Aorta (tissue), 5 donors: ENCODE data around the gene CATSPERD. TPM values are rescaled to one million over a fixed set of nuclear protein-coding genes. Genes with fewer than 3 reads are reported as not detected.
"Not testable (repeated sequence)": the region's sequence is repeated elsewhere in the genome, so short reads cannot be mapped to it uniquely, and the experiment has no call there.

Experiments
- ATAC-seq: fragments of 200-7000 bp; cut with Tn5 transposase; one replicate; pipeline ENCODE4 v1.9.1; 2022; ENCODE audit warnings: moderate library complexity; ENCODE audit not compliant: low FRiP score
- DNase-seq, 2 donors: peaks; one replicate each; pipeline ENCODE4 v3.0.0-alpha.2; 2020
- H3K27ac ChIP-seq, 2 donors: one replicate each; pipeline ENCODE4 v1.5.1; 2013; ENCODE audit warnings: low read length in 2 of 2, mild to moderate bottlenecking in 2 of 2, moderate library complexity in 2 of 2, control low read depth in 1 of 2, inconsistent platforms in 1 of 2, low read depth in 1 of 2
- H3K27me3 ChIP-seq, 2 donors: one replicate each; pipeline ENCODE4 v1.6.1; 2013; ENCODE audit warnings: control low read depth in 1 of 2, low read length in 1 of 2, mild to moderate bottlenecking in 1 of 2, moderate library complexity in 1 of 2; ENCODE audit not compliant: insufficient read depth in 2 of 2, control insufficient read depth in 1 of 2
- H3K36me3 ChIP-seq, 2 donors: one replicate each; pipeline ENCODE4 v1.6.1; 2013; ENCODE audit warnings: control low read depth in 1 of 2, low read length in 1 of 2, mild to moderate bottlenecking in 1 of 2; ENCODE audit not compliant: insufficient read depth in 2 of 2, control insufficient read depth in 1 of 2
- H3K4me1 ChIP-seq, 2 donors: one replicate each; pipeline ENCODE4 v1.6.1; 2013; ENCODE audit warnings: low read length in 2 of 2, control low read depth in 1 of 2, mild to moderate bottlenecking in 1 of 2, moderate library complexity in 1 of 2; ENCODE audit not compliant: insufficient read depth in 2 of 2, control insufficient read depth in 1 of 2
- H3K4me3 ChIP-seq, 2 donors: one replicate each; pipeline ENCODE4 v1.5.1; 2013; ENCODE audit warnings: low read length in 2 of 2, control low read depth in 1 of 2, mild to moderate bottlenecking in 1 of 2
- H3K9me3 ChIP-seq: one replicate; pipeline ENCODE4 v1.6.1; 2013; ENCODE audit warnings: mild to moderate bottlenecking, low read length; ENCODE audit not compliant: control insufficient read depth
- WGBS, 2 donors: extraction: QIAGEN DNeasy Blood & Tissue Kit; methylation state at CpG; one replicate each; pipeline ENCODE4 v1.1.7; 2013; 5-methylcytosine and 5-hydroxymethylcytosine counted together
- intact Hi-C, 2 donors: fragments of 100-400 bp; cut with DNase I; formaldehyde crosslinking; loops; one replicate each; pipeline versions ENCODE4 v1.14.2 to v1.15.0; 2022
- polyA plus RNA-seq, 2 donors: library from polyadenylated mRNA; stranded (reverse); fragments of 200-250 nt; gene quantifications; one replicate each; pipeline ENCODE4 v1.2.3, GENCODE V29; 2013
- total RNA-seq, 2 donors: library from RNA; stranded (reverse); fragmentation: NEBNext Ultra II Directional; extraction: Animal tissue kit (Norgen Biotek cat#: 25700); gene quantifications; one replicate each; pipeline ENCODE4 v1.2.1, GENCODE V29; 2021
- donor health status: healthy with polysubstance abuse.
- donor health status: Bipolar disorder and iron deficiency.
- donor health status: DM: no; HTN: no; CAD: no.
- donor health status: DM: no; HTN: no; CAD: no.
- donor health status: DM: yes; HTN: yes; CAD: no.

The CATSPERD gene
- total and polyA plus RNA-seq, 4 donors, result not detected

DNA sequence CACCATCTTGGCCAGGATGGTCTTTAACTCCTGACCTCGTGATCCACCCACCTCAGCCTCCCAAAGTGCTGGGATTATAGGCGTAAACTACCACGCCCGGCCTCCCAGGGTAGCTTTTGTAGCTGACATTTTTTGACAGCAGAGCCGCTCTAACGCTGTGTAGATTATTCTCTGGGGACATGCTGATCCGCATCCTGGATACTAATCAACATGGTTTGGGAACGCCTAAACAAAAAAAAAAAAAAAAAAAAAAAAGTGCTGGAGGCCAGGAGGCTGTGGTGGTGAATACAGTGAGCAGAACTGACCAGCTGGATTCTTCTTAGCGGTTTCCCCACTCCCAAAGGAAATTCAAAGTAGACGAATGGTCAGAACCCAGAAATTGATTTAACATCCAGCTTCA lies 5.6 kb upstream of the CATSPERD start:
- no peak overlapping the region for H3K4me3 ChIP-seq
- ATAC-seq, result no peak
- H3K4me1 ChIP-seq, result peaks cover 0 to 6% of the 10 kb centered on the region in 2 donors
- H3K36me3 ChIP-seq, result peaks cover 0 to 7% of the 10 kb centered on the region in 2 donors
- H3K27ac ChIP-seq, result no peak overlapping the region
- 92 to 93% methylated on average over 10 of the region's 10 CpGs for WGBS, 2 donors
- H3K9me3 ChIP-seq, result no peaks in the 10 kb centered on the region
- intact Hi-C loops, result no loop called here
- no peak for DNase-seq
- H3K27me3 ChIP-seq, result no peaks in the 10 kb centered on the region

DNA sequence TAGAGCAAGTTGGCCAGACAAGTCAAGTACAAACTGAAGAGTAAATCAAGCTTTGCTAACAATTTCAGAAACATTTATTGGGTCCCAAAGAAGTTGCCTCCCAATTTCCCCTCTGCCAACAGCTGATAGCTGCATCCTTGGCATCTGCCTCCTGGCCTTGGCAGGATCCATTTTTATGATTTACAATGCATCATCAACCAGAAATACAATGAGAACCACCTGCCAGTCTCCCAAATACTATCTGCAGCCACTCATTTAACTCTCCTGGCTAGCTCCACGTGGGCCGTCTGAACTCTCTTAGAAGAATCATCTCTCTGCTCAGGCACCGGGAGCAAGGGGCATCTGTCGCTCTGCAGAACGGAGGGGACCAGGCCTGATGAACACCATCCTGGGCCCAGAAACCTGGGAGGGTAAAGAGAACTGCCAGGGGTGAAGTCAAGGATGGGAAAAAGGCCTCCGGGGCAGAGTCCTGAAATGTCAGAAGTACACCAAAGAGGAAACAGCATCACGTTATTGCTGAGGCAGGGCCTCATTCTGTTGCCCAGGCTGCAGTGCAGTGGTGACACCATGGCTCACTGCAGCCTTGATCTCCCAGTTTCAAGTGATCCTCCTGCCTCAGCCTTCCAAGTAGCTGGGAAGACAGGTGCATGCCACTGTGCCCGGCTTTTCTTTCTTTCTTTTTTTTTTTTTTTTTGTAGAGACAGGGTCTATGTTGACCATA lies 3.1 kb upstream of the CATSPERD start:
- no peak for DNase-seq
- Histone ChIP-seq H3K27ac (no peak overlapping the region), H3K4me3 (no peak overlapping the region), H3K27me3 (no peaks in the 10 kb centered on the region), H3K4me1 (peaks cover 0 to 6% of the 10 kb centered on the region in 2 donors), H3K36me3 (peaks cover 0 to 2% of the 10 kb centered on the region in 2 donors), H3K9me3 (no peaks in the 10 kb centered on the region)
- intact Hi-C loops, result no loop called here
- WGBS, 2 donors, result 83 to 85% methylated on average over 8 of the region's 8 CpGs
- ATAC-seq, result no peak

DNA sequence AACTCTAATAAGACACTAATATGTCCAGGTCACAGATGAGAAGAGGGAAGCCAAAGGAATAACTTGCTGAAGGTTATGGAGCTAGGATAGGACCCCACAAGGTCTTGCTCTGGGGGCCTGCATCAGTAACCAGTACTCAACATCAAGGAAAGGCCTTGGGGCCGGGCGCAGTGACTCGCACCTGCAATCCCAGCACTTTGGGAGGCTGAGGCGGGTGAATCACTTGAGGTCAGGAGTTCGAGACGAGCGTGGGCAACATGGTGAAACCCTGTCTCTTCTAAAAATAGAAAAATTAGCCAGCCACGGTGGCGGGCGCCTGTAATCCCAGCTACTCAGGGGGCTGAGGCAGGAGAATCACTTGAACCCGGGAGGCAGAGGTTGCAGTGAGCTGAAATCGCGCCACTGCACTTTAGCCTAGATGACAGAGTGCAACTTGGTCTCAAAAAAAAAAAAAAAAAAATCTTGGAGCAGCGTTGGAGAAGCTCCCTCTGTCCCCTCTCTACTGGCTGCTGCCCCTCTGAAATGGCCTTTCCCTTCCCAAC lies 2.3 kb upstream of the CATSPERD start:
- DNase-seq (no peak), ATAC-seq (no peak)
- 73 to 75% methylated on average over 14 of the region's 14 CpGs for WGBS, 2 donors
- H3K27ac ChIP-seq, result no peak overlapping the region
- no peaks in the 10 kb centered on the region for H3K27me3 ChIP-seq
- H3K9me3 ChIP-seq, result no peaks in the 10 kb centered on the region
- no peak overlapping the region for H3K4me3 ChIP-seq
- intact Hi-C loops, result no loop called here
- H3K36me3 ChIP-seq, result no peaks in the 10 kb centered on the region
- peaks cover 0 to 6% of the 10 kb centered on the region in 2 donors for H3K4me1 ChIP-seq

DNA sequence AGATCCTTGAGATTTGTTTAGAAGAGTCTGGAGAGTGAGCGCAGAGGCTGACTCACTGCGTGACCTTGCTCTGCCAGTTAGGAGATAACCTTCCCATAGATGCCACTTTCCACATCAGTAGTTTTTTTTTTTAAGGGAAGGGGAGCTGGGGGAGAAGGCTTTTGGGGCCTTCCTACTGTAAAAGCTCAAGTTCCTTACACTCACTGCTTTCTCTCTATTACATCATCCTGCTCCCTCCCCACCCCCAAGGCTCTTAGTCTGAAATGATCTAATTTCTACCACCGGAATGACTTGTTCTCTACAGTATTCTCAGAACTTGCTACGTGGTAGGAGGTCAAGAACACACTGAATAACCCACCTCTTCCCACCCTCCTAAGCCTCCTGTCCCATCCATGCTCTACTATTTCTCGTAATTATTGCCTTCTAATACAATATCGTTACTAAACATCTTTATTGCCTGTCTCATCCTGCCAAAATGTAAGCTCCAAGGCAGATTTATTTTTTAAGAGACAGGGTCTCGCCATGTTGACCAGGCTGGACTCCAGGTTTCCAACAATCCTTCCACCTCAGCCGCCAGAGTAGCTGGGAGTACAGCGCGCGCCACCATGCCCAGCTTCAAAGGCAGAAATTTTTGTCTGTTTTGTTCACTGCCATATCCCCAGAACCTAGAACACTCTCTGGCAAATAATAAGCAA lies 1.7 kb upstream of the CATSPERD start:
- Histone ChIP-seq H3K27ac (no peak overlapping the region), H3K9me3 (no peaks in the 10 kb centered on the region), H3K36me3 (no peaks in the 10 kb centered on the region), H3K4me1 (peaks cover 0 to 6% of the 10 kb centered on the region in 2 donors), H3K27me3 (no peaks in the 10 kb centered on the region), H3K4me3 (peak overlapping the region in 1 of 2 donors; percentile 97)
- ATAC-seq, result no peak
- intact Hi-C loops, result no loop called here
- DNase-seq, result no peak
- 28% methylated on average over 11 of the region's 11 CpGs for WGBS, 2 donors

DNA sequence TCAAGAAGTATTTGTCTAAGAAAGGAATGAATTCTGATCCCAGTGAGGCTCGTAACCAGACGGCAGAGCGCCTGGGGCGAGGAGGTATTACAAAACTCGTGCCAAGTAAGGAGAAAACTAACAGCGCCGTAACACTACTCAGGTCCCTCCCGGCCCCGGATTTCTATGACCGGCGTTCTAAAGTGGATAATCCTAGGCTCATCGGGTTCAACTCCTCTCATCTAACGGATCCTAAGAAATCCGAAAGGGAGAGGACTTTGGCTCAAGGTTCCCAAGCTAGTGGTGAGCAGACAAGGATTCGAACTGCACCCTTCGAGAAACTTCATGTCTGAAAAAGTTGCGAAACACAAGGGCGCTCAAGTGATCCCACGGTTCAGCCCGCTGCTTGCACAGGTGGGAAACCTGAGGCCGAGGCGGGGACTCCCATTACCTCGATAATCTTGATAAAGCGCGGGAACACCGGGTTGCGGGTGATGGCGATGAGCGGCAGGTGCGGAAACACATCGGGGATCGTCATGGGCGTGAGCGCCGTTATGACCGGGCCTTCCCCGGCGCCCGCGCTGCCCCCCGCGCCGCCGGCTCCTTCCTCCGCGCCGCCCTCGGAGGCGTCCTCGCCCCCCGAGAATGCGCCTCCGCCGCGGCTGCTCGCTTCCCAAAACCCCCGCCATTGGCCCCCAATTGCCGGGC lies 1.0 kb upstream of the CATSPERD start:
- WGBS, 2 donors, result 1% methylated on average over 46 to 58 of the region's 58 CpGs
- no peaks in the 10 kb centered on the region for H3K27me3 ChIP-seq
- DNase-seq, result peak in 1 of 2 donors; percentile 57
- H3K27ac ChIP-seq, result peak overlapping the region; percentile 62 to 77
- ATAC-seq, result no peak
- H3K9me3 ChIP-seq, result no peaks in the 10 kb centered on the region
- no peaks in the 10 kb centered on the region for H3K36me3 ChIP-seq
- intact Hi-C loops, result no loop called here
- H3K4me3 ChIP-seq, result peak overlapping the region; percentile 67 to 97
- H3K4me1 ChIP-seq, result peaks cover 0 to 6% of the 10 kb centered on the region in 2 donors

DNA sequence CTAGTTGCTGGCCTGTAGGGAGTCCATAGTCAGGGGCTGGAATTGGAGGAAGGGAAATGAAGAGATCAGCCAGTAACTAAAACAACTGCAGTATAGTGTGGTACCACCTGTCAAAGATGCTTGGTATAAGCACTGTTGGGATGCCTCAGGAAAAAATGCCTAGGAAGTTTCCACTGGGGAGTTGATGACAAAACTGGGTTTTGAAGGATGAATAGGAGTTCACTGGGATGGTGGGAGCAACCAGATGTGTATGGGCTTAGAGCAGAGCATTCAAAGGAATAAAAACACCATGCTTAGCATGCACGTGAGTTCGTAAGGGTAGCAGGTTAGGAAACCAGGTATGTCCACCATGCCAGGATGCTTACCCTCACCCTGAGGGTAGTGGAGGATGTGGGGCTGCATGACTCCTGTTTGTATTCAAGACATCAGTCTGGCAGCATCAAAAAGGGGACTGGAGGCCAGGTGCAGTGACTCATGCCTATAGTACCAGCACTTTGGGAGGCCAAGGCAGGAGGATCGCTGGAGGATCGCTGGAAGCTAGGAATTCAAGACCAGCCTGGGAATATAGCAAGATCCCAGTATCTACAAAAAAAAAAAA lies 7.1 kb downstream of the CATSPERD start:
- no peaks in the 10 kb centered on the region for H3K4me1 ChIP-seq
- no peak for ATAC-seq
- DNase-seq, result no peak
- no peaks in the 10 kb centered on the region for H3K36me3 ChIP-seq
- H3K9me3 ChIP-seq, result peaks cover 2% of the 10 kb centered on the region
- 96 to 100% methylated on average over 4 of the region's 4 CpGs for WGBS, 2 donors
- intact Hi-C loops, result no loop called here
- H3K4me3 ChIP-seq, result no peak overlapping the region
- no peak overlapping the region for H3K27ac ChIP-seq
- H3K27me3 ChIP-seq, result no peaks in the 10 kb centered on the region

DNA sequence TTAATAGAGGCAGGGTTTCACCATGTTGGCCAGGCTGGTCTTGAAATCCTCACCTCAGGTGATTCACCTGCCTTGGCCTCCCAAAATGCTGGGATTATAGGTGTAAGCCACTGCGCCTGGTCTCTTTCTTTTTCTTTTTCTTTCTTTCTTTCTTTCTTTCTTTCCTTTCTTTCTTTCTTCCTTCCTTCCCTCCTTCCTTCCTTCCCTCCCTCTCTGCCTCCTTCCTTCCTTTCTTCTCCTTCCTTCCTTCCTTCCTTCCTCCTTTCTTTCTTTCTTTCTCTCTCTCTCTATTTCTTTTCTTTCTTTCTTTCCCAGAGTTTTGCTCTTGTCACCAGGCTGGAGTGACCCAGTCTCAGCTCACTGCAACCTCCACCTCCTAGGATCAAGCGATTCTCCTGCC lies 12.7 kb downstream of the CATSPERD start:
- H3K36me3 ChIP-seq, H3K9me3 ChIP-seq, intact Hi-C loops, H3K27me3 ChIP-seq, H3K4me1 ChIP-seq, H3K27ac ChIP-seq, ATAC-seq, H3K4me3 ChIP-seq, DNase-seq: not testable (repeated sequence)
- WGBS, 2 donors, result 77 to 81% methylated on average over 2 of the region's 2 CpGs

DNA sequence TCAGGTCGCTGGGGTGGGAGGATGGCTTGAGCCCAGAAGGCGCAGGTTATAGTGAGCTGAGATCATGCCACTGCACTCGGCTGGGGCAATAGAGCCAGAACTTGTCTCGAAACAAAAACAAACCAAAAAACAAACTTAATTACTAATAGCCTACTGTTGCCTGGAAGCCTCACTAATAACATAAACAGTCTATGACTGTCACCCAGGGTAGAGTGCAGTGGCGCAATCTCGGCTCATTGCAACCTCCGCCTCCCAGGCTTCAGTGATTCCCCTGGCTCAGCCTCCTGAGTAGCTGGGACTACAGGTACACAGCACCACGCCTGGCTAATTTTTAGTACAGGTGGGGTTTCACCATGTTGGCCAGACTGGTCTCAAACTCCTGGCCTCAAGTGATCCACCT lies 18.0 kb downstream of the CATSPERD start:
- H3K27ac ChIP-seq, result no peak overlapping the region
- H3K4me1 ChIP-seq, result no peaks in the 10 kb centered on the region
- H3K9me3 ChIP-seq, result no peaks in the 10 kb centered on the region
- intact Hi-C loops, result no loop called here
- no peaks in the 10 kb centered on the region for H3K27me3 ChIP-seq
- DNase-seq (no peak), ATAC-seq (no peak)
- no peaks in the 10 kb centered on the region for H3K36me3 ChIP-seq
- WGBS, 2 donors, result 81 to 83% methylated on average over 8 of the region's 8 CpGs
- H3K4me3 ChIP-seq, result no peak overlapping the region
